ENCODE data around the gene CYTH3. TPM values are rescaled to one million over a fixed set of nuclear protein-coding genes. Genes with fewer than 3 reads are reported as not detected.

CYTH3 gene
- polyA plus RNA-seq (2013, experiment 1 of 2): 9.5 TPM
- 9.5 TPM for polyA plus RNA-seq (2013, experiment 2 of 2)

GRCh38 chr7:6272481-6273323 is at the start of gene CYTH3:
CYTH3 (minus strand) TSS chr7:6272624; CDS start chr7:6272507, 117 bp downstream.
- no peak within 1 kb of the TSS for H3K14ac ChIP-seq (ENCODE audit: low read length)
- H3K27ac ChIP-seq (replicated peaks; ENCODE audit: low read length): no peak within 1 kb of the TSS
- peaks cover 7 to 24% of the 10 kb centered on the region in 2 donors for H3K4me1 ChIP-seq (ENCODE audit: control insufficient read depth in 2 of 2, insufficient read depth in 1 of 2, low read depth in 1 of 2, low read length in 2 of 2)
- no peak within 1 kb of the TSS for H2AK5ac ChIP-seq (ENCODE audit: low read depth, low read length)
- H2BK5ac ChIP-seq (ENCODE audit: low read length): no peak within 1 kb of the TSS
- H3K4ac ChIP-seq (ENCODE audit: low read length): no peak within 1 kb of the TSS
- H3K9me3 ChIP-seq (replicated peaks in 1 of 2; ENCODE audit: control insufficient read depth in 2 of 2, insufficient read depth in 1 of 2, low read depth in 1 of 2, low read length in 2 of 2): no peaks in the 10 kb centered on the region
- H3K4me3 ChIP-seq (ENCODE audit: low read length in 2 of 2): peak within 1 kb of the TSS; percentile 92 to 93
- H2BK120ac ChIP-seq (ENCODE audit: low read depth, low read length): no peak within 1 kb of the TSS
- no peak within 1 kb of the TSS for H2BK12ac ChIP-seq (ENCODE audit: low read length)
- H3K9ac ChIP-seq (ENCODE audit: low read depth, low read length, poor library complexity): peak within 1 kb of the TSS; percentile 87
- H3K36me3 ChIP-seq (replicated peaks in 1 of 2; ENCODE audit: control insufficient read depth in 2 of 2, insufficient read depth in 2 of 2, low read length in 2 of 2): no peaks in the 10 kb centered on the region
- no peak within 1 kb of the TSS for H4K91ac ChIP-seq (ENCODE audit: low read depth, low read length, poor library complexity)
- H4K8ac ChIP-seq (ENCODE audit: low read depth, low read length): peak within 1 kb of the TSS; percentile 94
- peak; percentile 85 for DNase-seq (ENCODE audit: low spot score)
- H3K4me2 ChIP-seq (ENCODE audit: insufficient read depth, low read length, poor library complexity, severe bottlenecking): peak within 1 kb of the TSS; percentile 92
- peak within 1 kb of the TSS; percentile 90 for H3K18ac ChIP-seq (ENCODE audit: low read length)
- peak within 1 kb of the TSS; percentile 7 for H2BK15ac ChIP-seq (ENCODE audit: low read length)
- no CpG with 5 or more reads among the region's 67 CpGs for WGBS, 2 donors (ENCODE audit: extremely low coverage in 2 of 2, insufficient read length in 2 of 2, insufficient replicate concordance in 1 of 2)
- peak within 1 kb of the TSS; percentile 98 for H2AFZ ChIP-seq (ENCODE audit: low read length)
- no peak within 1 kb of the TSS for H3K23ac ChIP-seq (ENCODE audit: low read depth, low read length, poor library complexity)
- H3K27me3 ChIP-seq (ENCODE audit: control insufficient read depth in 3 of 3, insufficient read depth in 3 of 3, low read depth in 1 of 3, low read length in 3 of 3): peaks cover 0 to 11% (median 11%) of the 10 kb centered on the region in 3 experiments
- H3K79me1 ChIP-seq (ENCODE audit: low read depth, low read length): peaks cover 4% of the 10 kb centered on the region

- Histone ChIP-seq H3K4me1 (ENCODE audit: control insufficient read depth in 2 of 2, insufficient read depth in 1 of 2, low read depth in 1 of 2, low read length in 2 of 2) (no peaks in the 10 kb centered on the region), H3K27ac (replicated peaks; ENCODE audit: low read length) (no peak overlapping the region), H2AFZ (ENCODE audit: low read length) (no peak overlapping the region), H3K9ac (ENCODE audit: low read depth, low read length, poor library complexity) (no peak overlapping the region), H2BK120ac (ENCODE audit: low read depth, low read length) (no peak overlapping the region), H4K8ac (ENCODE audit: low read depth, low read length) (no peak overlapping the region), H3K27me3 (ENCODE audit: control insufficient read depth in 3 of 3, insufficient read depth in 3 of 3, low read depth in 1 of 3, low read length in 3 of 3) (no peaks in the 10 kb centered on the region), H3K4ac (ENCODE audit: low read length) (no peak overlapping the region), H3K23ac (ENCODE audit: low read depth, low read length, poor library complexity) (no peak overlapping the region), H2AK5ac (ENCODE audit: low read depth, low read length) (no peak overlapping the region), H2BK5ac (ENCODE audit: low read length) (no peak overlapping the region), H3K14ac (ENCODE audit: low read length) (no peak overlapping the region), H3K4me3 (ENCODE audit: low read length in 2 of 2) (no peak overlapping the region), H3K79me1 (ENCODE audit: low read depth, low read length) (peaks cover 2% of the 10 kb centered on the region), H4K91ac (ENCODE audit: low read depth, low read length, poor library complexity) (no peak overlapping the region), H2BK12ac (ENCODE audit: low read length) (no peak overlapping the region), H3K18ac (ENCODE audit: low read length) (no peak overlapping the region), H3K36me3 (replicated peaks in 1 of 2; ENCODE audit: control insufficient read depth in 2 of 2, insufficient read depth in 2 of 2, low read length in 2 of 2) (no peaks in the 10 kb centered on the region), H3K4me2 (ENCODE audit: insufficient read depth, low read length, poor library complexity, severe bottlenecking) (no peak overlapping the region), H3K9me3 (replicated peaks in 1 of 2; ENCODE audit: control insufficient read depth in 2 of 2, insufficient read depth in 1 of 2, low read depth in 1 of 2, low read length in 2 of 2) (no peaks in the 10 kb centered on the region), H2BK15ac (ENCODE audit: low read length) (no peak overlapping the region)
- DNase-seq (ENCODE audit: low spot score): no peak
- no CpG with 5 or more reads among the region's 1 CpG for WGBS, 2 donors (ENCODE audit: extremely low coverage in 2 of 2, insufficient read length in 2 of 2, insufficient replicate concordance in 1 of 2)
Measured at GRCh38 chr7:6320791-6321190, 48.4 kb upstream of the CYTH3 start.

GRCh38 chr7:6317797-6318438 is 45.5 kb upstream of the CYTH3 start:
- no peaks in the 10 kb centered on the region for H3K36me3 ChIP-seq (replicated peaks in 1 of 2; ENCODE audit: control insufficient read depth in 2 of 2, insufficient read depth in 2 of 2, low read length in 2 of 2)
- H4K8ac ChIP-seq (ENCODE audit: low read depth, low read length): no peak overlapping the region
- H3K4me3 ChIP-seq (ENCODE audit: low read length in 2 of 2): no peak overlapping the region

GRCh38 chr7:6316226-6316625 is 43.8 kb upstream of the CYTH3 start:
- H3K23ac ChIP-seq (ENCODE audit: low read depth, low read length, poor library complexity): no peak overlapping the region
- H3K4ac ChIP-seq (ENCODE audit: low read length): no peak overlapping the region
- DNase-seq (ENCODE audit: low spot score): no peak
- no peak overlapping the region for H3K9ac ChIP-seq (ENCODE audit: low read depth, low read length, poor library complexity)
- no peak overlapping the region for H3K18ac ChIP-seq (ENCODE audit: low read length)
- no peak overlapping the region for H2BK12ac ChIP-seq (ENCODE audit: low read length)
- no peak overlapping the region for H4K8ac ChIP-seq (ENCODE audit: low read depth, low read length)
- no peak overlapping the region for H3K4me2 ChIP-seq (ENCODE audit: insufficient read depth, low read length, poor library complexity, severe bottlenecking)
- H2AFZ ChIP-seq (ENCODE audit: low read length): no peak overlapping the region
- no peak overlapping the region for H3K27ac ChIP-seq (replicated peaks; ENCODE audit: low read length)
- H4K91ac ChIP-seq (ENCODE audit: low read depth, low read length, poor library complexity): no peak overlapping the region
- no peak overlapping the region for H2AK5ac ChIP-seq (ENCODE audit: low read depth, low read length)
- H3K4me3 ChIP-seq (ENCODE audit: low read length in 2 of 2): no peak overlapping the region
- WGBS, 2 donors (ENCODE audit: extremely low coverage in 2 of 2, insufficient read length in 2 of 2, insufficient replicate concordance in 1 of 2): no CpG with 5 or more reads among the region's 6 CpGs
- H2BK15ac ChIP-seq (ENCODE audit: low read length): no peak overlapping the region
- no peak overlapping the region for H3K14ac ChIP-seq (ENCODE audit: low read length)
- H3K9me3 ChIP-seq (replicated peaks in 1 of 2; ENCODE audit: control insufficient read depth in 2 of 2, insufficient read depth in 1 of 2, low read depth in 1 of 2, low read length in 2 of 2): no peaks in the 10 kb centered on the region
- H3K27me3 ChIP-seq (ENCODE audit: control insufficient read depth in 3 of 3, insufficient read depth in 3 of 3, low read depth in 1 of 3, low read length in 3 of 3): no peaks in the 10 kb centered on the region
- no peak overlapping the region for H2BK120ac ChIP-seq (ENCODE audit: low read depth, low read length)
- H3K79me1 ChIP-seq (ENCODE audit: low read depth, low read length): peaks cover 2% of the 10 kb centered on the region
- no peaks in the 10 kb centered on the region for H3K4me1 ChIP-seq (ENCODE audit: control insufficient read depth in 2 of 2, insufficient read depth in 1 of 2, low read depth in 1 of 2, low read length in 2 of 2)
- no peak overlapping the region for H2BK5ac ChIP-seq (ENCODE audit: low read length)
- H3K36me3 ChIP-seq (replicated peaks in 1 of 2; ENCODE audit: control insufficient read depth in 2 of 2, insufficient read depth in 2 of 2, low read length in 2 of 2): no peaks in the 10 kb centered on the region

More at GRCh38 chr7:6317797-6318438, 45.5 kb upstream of the CYTH3 start:
- Histone ChIP-seq H3K27ac (replicated peaks; ENCODE audit: low read length) (no peak overlapping the region), H3K4me1 (ENCODE audit: control insufficient read depth in 2 of 2, insufficient read depth in 1 of 2, low read depth in 1 of 2, low read length in 2 of 2) (no peaks in the 10 kb centered on the region), H3K23ac (ENCODE audit: low read depth, low read length, poor library complexity) (no peak overlapping the region), H3K9ac (ENCODE audit: low read depth, low read length, poor library complexity) (no peak overlapping the region), H3K79me1 (ENCODE audit: low read depth, low read length) (peaks cover 2% of the 10 kb centered on the region), H2BK15ac (ENCODE audit: low read length) (no peak overlapping the region), H3K18ac (ENCODE audit: low read length) (no peak overlapping the region), H4K91ac (ENCODE audit: low read depth, low read length, poor library complexity) (no peak overlapping the region), H3K9me3 (replicated peaks in 1 of 2; ENCODE audit: control insufficient read depth in 2 of 2, insufficient read depth in 1 of 2, low read depth in 1 of 2, low read length in 2 of 2) (no peaks in the 10 kb centered on the region), H2BK12ac (ENCODE audit: low read length) (no peak overlapping the region), H3K14ac (ENCODE audit: low read length) (no peak overlapping the region), H2BK120ac (ENCODE audit: low read depth, low read length) (no peak overlapping the region), H3K4ac (ENCODE audit: low read length) (no peak overlapping the region), H3K27me3 (ENCODE audit: control insufficient read depth in 3 of 3, insufficient read depth in 3 of 3, low read depth in 1 of 3, low read length in 3 of 3) (no peaks in the 10 kb centered on the region), H2AK5ac (ENCODE audit: low read depth, low read length) (no peak overlapping the region), H2BK5ac (ENCODE audit: low read length) (no peak overlapping the region), H3K4me2 (ENCODE audit: insufficient read depth, low read length, poor library complexity, severe bottlenecking) (no peak overlapping the region), H2AFZ (ENCODE audit: low read length) (peak overlapping the region; percentile 64)
- no peak for DNase-seq (ENCODE audit: low spot score)
- no CpG with 5 or more reads among the region's 16 CpGs for WGBS, 2 donors (ENCODE audit: extremely low coverage in 2 of 2, insufficient read length in 2 of 2, insufficient replicate concordance in 1 of 2)
